ENCODE results near the gene FRMD5. TPM values are rescaled to one million over a fixed set of nuclear protein-coding genes. Genes with fewer than 3 reads are reported as not detected.

Gene FRMD5
- total and polyA plus RNA-seq, 3 experiments from 2014 or later, result 0.28 to 0.44 (median 0.37) TPM

GRCh38 chr15:43915631-43916325, 279.3 kb downstream of the FRMD5 start:
- Mint-ChIP-seq H3K27ac (no peak overlapping the region), H3K4me3 (no peak overlapping the region), H3K9me3 (no peaks in the 10 kb centered on the region), H3K36me3 (no peaks in the 10 kb centered on the region), H3K4me1 (no peaks in the 10 kb centered on the region), H3K27me3 (peaks cover 2 to 10% of the 10 kb centered on the region in 2 donors)
- Histone ChIP-seq H3K36me3 (ENCODE audit: insufficient read depth, low read length) (no peaks in the 10 kb centered on the region), H3K4me1 (ENCODE audit: insufficient read depth, low read length) (no peaks in the 10 kb centered on the region), H3K9me3 (ENCODE audit: low read length) (no peaks in the 10 kb centered on the region), H3K27ac (ENCODE audit: low read depth, low read length) (no peak overlapping the region), H3K4me3 (ENCODE audit: low read length) (no peak overlapping the region), H3K27me3 (ENCODE audit: insufficient read depth, low read length, poor library complexity, severe bottlenecking) (no peaks in the 10 kb centered on the region)
- DNase-seq, result no peak
- POLR2A ChIA-PET, result no interaction called here
- CTCF ChIA-PET, result interaction anchor here (1.1 kb wide), 1 partner anchor 12 kb away, joined by 3 read pairs; no protein-coding TSS in a partner anchor

- no peaks in the 10 kb centered on the region for H3K36me3 Mint-ChIP-seq
- H3K4me1 Mint-ChIP-seq, result no peaks in the 10 kb centered on the region
- DNase-seq, result no peak
- H3K4me3 Mint-ChIP-seq, result no peak overlapping the region
- Histone ChIP-seq H3K9me3 (ENCODE audit: low read length) (no peaks in the 10 kb centered on the region), H3K27me3 (ENCODE audit: insufficient read depth, low read length, poor library complexity, severe bottlenecking) (no peaks in the 10 kb centered on the region), H3K27ac (ENCODE audit: low read depth, low read length) (no peak overlapping the region), H3K4me1 (ENCODE audit: insufficient read depth, low read length) (no peaks in the 10 kb centered on the region), H3K36me3 (ENCODE audit: insufficient read depth, low read length) (no peaks in the 10 kb centered on the region), H3K4me3 (ENCODE audit: low read length) (no peak overlapping the region)
- ChIA-PET CTCF (no interaction called here), POLR2A (no interaction called here)
- H3K27ac Mint-ChIP-seq, result no peak overlapping the region
- peaks cover 2 to 8% of the 10 kb centered on the region in 2 donors for H3K27me3 Mint-ChIP-seq
- H3K9me3 Mint-ChIP-seq, result no peaks in the 10 kb centered on the region
Observed at GRCh38 chr15:43913941-43914340, 281.1 kb downstream of the FRMD5 start.

- Histone ChIP-seq H3K27ac (ENCODE audit: low read depth, low read length) (no peak overlapping the region), H3K4me3 (ENCODE audit: low read length) (no peak overlapping the region), H3K36me3 (ENCODE audit: insufficient read depth, low read length) (no peaks in the 10 kb centered on the region), H3K4me1 (ENCODE audit: insufficient read depth, low read length) (no peaks in the 10 kb centered on the region), H3K27me3 (ENCODE audit: insufficient read depth, low read length, poor library complexity, severe bottlenecking) (no peaks in the 10 kb centered on the region), H3K9me3 (ENCODE audit: low read length) (no peaks in the 10 kb centered on the region)
- H3K4me1 Mint-ChIP-seq, result no peaks in the 10 kb centered on the region
- H3K36me3 Mint-ChIP-seq, result no peaks in the 10 kb centered on the region
- ChIA-PET CTCF (no interaction called here), POLR2A (no interaction called here)
- peaks cover 2 to 4% of the 10 kb centered on the region in 2 donors for H3K27me3 Mint-ChIP-seq
- no peaks in the 10 kb centered on the region for H3K9me3 Mint-ChIP-seq
- no peak overlapping the region for H3K4me3 Mint-ChIP-seq
- DNase-seq, result no peak
- H3K27ac Mint-ChIP-seq, result no peak overlapping the region
Observed at GRCh38 chr15:43913026-43913780, 281.9 kb downstream of the FRMD5 start.

- CTCF ChIA-PET, result no interaction called here
- H3K4me1 ChIP-seq (ENCODE audit: insufficient read depth, low read length), result no peaks in the 10 kb centered on the region
- Mint-ChIP-seq H3K36me3 (no peaks in the 10 kb centered on the region), H3K9me3 (no peaks in the 10 kb centered on the region), H3K4me1 (no peaks in the 10 kb centered on the region), H3K27ac (no peak overlapping the region), H3K27me3 (no peaks in the 10 kb centered on the region), H3K4me3 (no peak overlapping the region)
- no peak overlapping the region for H3K4me3 ChIP-seq (ENCODE audit: low read length)
- H3K36me3 ChIP-seq (ENCODE audit: insufficient read depth, low read length), result no peaks in the 10 kb centered on the region
- no peaks in the 10 kb centered on the region for H3K27me3 ChIP-seq (ENCODE audit: insufficient read depth, low read length, poor library complexity, severe bottlenecking)
- H3K9me3 ChIP-seq (ENCODE audit: low read length), result no peaks in the 10 kb centered on the region
- DNase-seq, result no peak
- POLR2A ChIA-PET, result no interaction called here
- no peak overlapping the region for H3K27ac ChIP-seq (ENCODE audit: low read depth, low read length)
Observed at GRCh38 chr15:43912208-43912607, 282.9 kb downstream of the FRMD5 start.

- Mint-ChIP-seq H3K4me1 (no peaks in the 10 kb centered on the region), H3K36me3 (no peaks in the 10 kb centered on the region), H3K4me3 (no peak overlapping the region), H3K9me3 (no peaks in the 10 kb centered on the region), H3K27me3 (no peaks in the 10 kb centered on the region), H3K27ac (no peak overlapping the region)
- Histone ChIP-seq H3K9me3 (ENCODE audit: low read length) (no peaks in the 10 kb centered on the region), H3K4me1 (ENCODE audit: insufficient read depth, low read length) (no peaks in the 10 kb centered on the region), H3K36me3 (ENCODE audit: insufficient read depth, low read length) (no peaks in the 10 kb centered on the region), H3K27ac (ENCODE audit: low read depth, low read length) (no peak overlapping the region), H3K27me3 (ENCODE audit: insufficient read depth, low read length, poor library complexity, severe bottlenecking) (no peaks in the 10 kb centered on the region), H3K4me3 (ENCODE audit: low read length) (no peak overlapping the region)
- DNase-seq, result no peak
- ChIA-PET CTCF (interaction anchor here (1.0 kb wide), 1 partner anchor 9 kb away, joined by 3 read pairs; no protein-coding TSS in a partner anchor), POLR2A (no interaction called here)
Observed at GRCh38 chr15:43911235-43911781, 283.8 kb downstream of the FRMD5 start.

- Histone ChIP-seq H3K4me1 (ENCODE audit: insufficient read depth, low read length) (no peaks in the 10 kb centered on the region), H3K27me3 (ENCODE audit: insufficient read depth, low read length, poor library complexity, severe bottlenecking) (no peaks in the 10 kb centered on the region), H3K36me3 (ENCODE audit: insufficient read depth, low read length) (no peaks in the 10 kb centered on the region), H3K4me3 (ENCODE audit: low read length) (no peak overlapping the region), H3K9me3 (ENCODE audit: low read length) (no peaks in the 10 kb centered on the region), H3K27ac (ENCODE audit: low read depth, low read length) (no peak overlapping the region)
- Mint-ChIP-seq H3K27ac (peak overlapping the region in 1 of 8 donors; percentile 19), H3K4me3 (no peak overlapping the region), H3K9me3 (no peaks in the 10 kb centered on the region), H3K36me3 (no peaks in the 10 kb centered on the region), H3K4me1 (peaks cover 2 to 5% (median 4%) of the 10 kb centered on the region in 3 donors), H3K27me3 (peaks cover 0 to 3% of the 10 kb centered on the region in 2 donors)
- no peak for DNase-seq
- ChIA-PET POLR2A (no interaction called here), CTCF (no interaction called here)
Observed at GRCh38 chr15:43908516-43909050, 286.5 kb downstream of the FRMD5 start.

GRCh38 chr15:43905755-43906154, 289.3 kb downstream of the FRMD5 start:
- Mint-ChIP-seq H3K27ac (no peak overlapping the region), H3K36me3 (no peaks in the 10 kb centered on the region), H3K4me3 (peak overlapping the region in 1 of 7 donors; percentile 4), H3K4me1 (peaks cover 2 to 5% (median 4%) of the 10 kb centered on the region in 3 donors), H3K27me3 (peaks cover 0 to 3% of the 10 kb centered on the region in 2 donors), H3K9me3 (no peaks in the 10 kb centered on the region)
- DNase-seq, result no peak
- no peaks in the 10 kb centered on the region for H3K27me3 ChIP-seq (ENCODE audit: insufficient read depth, low read length, poor library complexity, severe bottlenecking)
- no peak overlapping the region for H3K4me3 ChIP-seq (ENCODE audit: low read length)
- no peaks in the 10 kb centered on the region for H3K9me3 ChIP-seq (ENCODE audit: low read length)
- H3K36me3 ChIP-seq (ENCODE audit: insufficient read depth, low read length), result no peaks in the 10 kb centered on the region
- H3K4me1 ChIP-seq (ENCODE audit: insufficient read depth, low read length), result no peaks in the 10 kb centered on the region
- CTCF ChIA-PET, result no interaction called here
- H3K27ac ChIP-seq (ENCODE audit: low read depth, low read length), result no peak overlapping the region
- POLR2A ChIA-PET, result no interaction called here

GRCh38 chr15:43903864-43904290, 291.2 kb downstream of the FRMD5 start:
- Mint-ChIP-seq H3K4me1 (peaks cover 2 to 5% (median 4%) of the 10 kb centered on the region in 3 donors), H3K27ac (peak overlapping the region in 1 of 8 donors; percentile 87), H3K9me3 (no peaks in the 10 kb centered on the region), H3K4me3 (peak overlapping the region in 2 of 7 donors; percentile 33 to 37), H3K36me3 (no peaks in the 10 kb centered on the region), H3K27me3 (peaks cover 0 to 3% of the 10 kb centered on the region in 2 donors)
- no peaks in the 10 kb centered on the region for H3K9me3 ChIP-seq (ENCODE audit: low read length)
- no peak overlapping the region for H3K4me3 ChIP-seq (ENCODE audit: low read length)
- ChIA-PET POLR2A (no interaction called here), CTCF (interaction anchor here (0.6 to 1.2 kb wide), 2 partner anchors 12 to 313 kb away, joined by 3 read pairs; no protein-coding TSS in a partner anchor)
- H3K27me3 ChIP-seq (ENCODE audit: insufficient read depth, low read length, poor library complexity, severe bottlenecking), result no peaks in the 10 kb centered on the region
- no peak overlapping the region for H3K27ac ChIP-seq (ENCODE audit: low read depth, low read length)
- no peaks in the 10 kb centered on the region for H3K36me3 ChIP-seq (ENCODE audit: insufficient read depth, low read length)
- DNase-seq, result peak; percentile 15 to 55 (median 35)
- H3K4me1 ChIP-seq (ENCODE audit: insufficient read depth, low read length), result no peaks in the 10 kb centered on the region
